Erythroblast (primary cell): ENCODE data around the gene ELF5.

Experiments used
- GATA1 ChIP-seq: IDR thresholded peaks from 2 replicates; pipeline ENCODE4 v1.6.1; 2011; ENCODE audit warnings: low read depth, mild to moderate bottlenecking, control low read depth, low read length, moderate library complexity
- POLR2A ChIP-seq: IDR thresholded peaks from 2 replicates; pipeline ENCODE4 v1.6.1; 2011; ENCODE audit warnings: mild to moderate bottlenecking, low read length

DNA sequence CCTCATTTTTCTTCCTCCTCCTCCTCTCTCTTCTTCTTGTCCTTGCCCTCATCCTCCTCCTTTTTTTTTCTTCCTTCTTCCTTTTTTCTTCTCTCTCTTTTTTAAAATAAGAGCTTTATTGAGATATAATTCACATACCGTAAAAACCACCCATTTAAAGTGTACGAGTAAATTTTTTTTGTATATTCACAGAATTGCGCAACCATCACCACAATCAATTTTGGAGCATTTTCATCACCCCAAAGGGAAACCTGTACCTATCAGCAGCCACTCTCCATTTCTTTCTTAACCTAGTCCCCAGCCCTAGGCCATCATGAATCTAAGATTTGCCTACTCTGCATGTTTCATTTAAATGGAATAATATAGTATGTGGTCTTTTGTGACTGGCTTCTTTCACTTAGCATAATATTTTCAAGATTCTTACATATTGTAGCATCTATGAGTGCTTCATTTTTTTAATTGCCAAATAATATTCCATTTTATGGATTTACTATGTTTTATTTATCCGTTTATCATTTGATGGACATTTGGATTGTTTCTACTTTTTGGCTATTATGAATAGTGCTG lies 39.9 kb downstream of the ELF5 start:
- TF ChIP-seq POLR2A (no peak), GATA1 (no peak)
